Erythroblast (primary cell): ENCODE results near the gene RPUSD3.
A peak's percentile ranks its signal among the peaks of the same experiment; 100 is the strongest.
"Not testable (repeated sequence)": the region's sequence is repeated elsewhere in the genome, so short reads cannot be mapped to it uniquely, and the experiment has no call there.

Source experiments
- DNase-seq, 2 experiments: peaks; one replicate each; lab custom pipeline; 2025; lab: John Stamatoyannopoulos, UW
- GATA1 ChIP-seq: IDR thresholded peaks from 2 replicates; pipeline ENCODE4 v1.6.1; 2011; ENCODE audit warnings: low read depth, mild to moderate bottlenecking, control low read depth, low read length, moderate library complexity
- POLR2A ChIP-seq: IDR thresholded peaks from 2 replicates; pipeline ENCODE4 v1.6.1; 2011; ENCODE audit warnings: mild to moderate bottlenecking, low read length

The RPUSD3 gene

GRCh38 chr3:9876991-9877390, 33.2 kb upstream of the RPUSD3 start:
- TF ChIP-seq GATA1 = no peak
- TF ChIP-seq POLR2A = no peak
- no peak for DNase-seq

DNA sequence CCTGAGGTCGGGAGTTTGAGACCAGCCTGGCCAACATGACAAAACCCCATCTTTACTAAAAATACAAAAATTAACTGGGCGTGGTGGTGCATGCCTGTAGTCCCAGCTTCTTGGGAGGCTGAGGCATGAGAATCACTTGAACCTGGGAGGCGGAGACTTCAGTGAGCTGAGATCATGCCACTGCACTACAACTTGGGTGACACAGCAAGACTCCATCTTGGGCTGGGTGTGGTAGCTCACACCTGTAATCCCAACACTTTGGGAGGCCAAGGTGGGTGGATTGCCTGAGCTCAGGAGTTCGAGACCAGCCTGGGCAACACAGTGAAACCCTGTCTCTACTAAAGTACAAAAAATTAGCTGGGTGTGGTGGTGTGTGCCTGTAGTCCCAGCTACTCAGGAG, 32.4 kb upstream of the RPUSD3 start:
- not testable (repeated sequence) for DNase-seq

DNA sequence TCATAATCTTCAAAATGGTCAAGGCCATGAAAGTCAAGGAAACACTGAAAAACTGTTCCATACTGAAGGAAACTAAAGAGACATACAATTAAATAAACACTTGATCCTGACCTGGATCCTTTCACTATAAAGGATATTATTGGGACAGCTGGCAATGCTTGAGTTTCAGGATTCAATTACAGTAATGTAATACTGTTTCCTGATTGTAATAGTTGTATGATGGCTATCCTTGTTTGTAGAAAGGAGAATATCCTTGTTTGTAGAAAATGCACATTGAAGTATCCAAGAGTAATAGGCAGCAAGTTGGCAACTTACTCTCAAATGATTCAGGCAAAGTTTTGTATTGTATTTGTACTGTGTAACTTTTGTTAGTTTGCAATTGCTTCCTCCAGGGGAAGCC, 31.6 kb upstream of the RPUSD3 start:
- TF ChIP-seq GATA1 (no peak), POLR2A (no peak)
- DNase-seq = no peak

DNA sequence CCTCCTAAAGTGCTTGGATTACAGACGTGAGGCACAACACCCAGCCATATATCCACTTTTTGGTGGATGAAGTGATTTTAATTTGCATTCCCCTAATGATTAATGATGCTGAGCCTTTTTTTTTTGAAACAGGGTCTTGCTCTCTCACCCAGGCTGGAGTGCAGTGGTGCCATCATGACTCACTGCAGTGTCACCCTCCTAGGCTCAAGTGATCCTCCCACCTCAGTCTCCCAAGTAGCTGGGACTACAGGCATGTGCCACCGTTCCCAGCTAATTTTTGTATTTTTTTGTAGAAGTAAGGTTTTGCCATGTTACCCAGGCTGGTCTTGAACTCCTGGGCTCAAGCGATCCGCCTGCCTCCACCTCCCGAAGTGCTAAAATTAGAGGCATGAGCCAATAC, 28.3 kb upstream of the RPUSD3 start:
- DNase-seq = not testable (repeated sequence)

- no peak for DNase-seq
Measured at GRCh38 chr3:9870978-9871377, 27.2 kb upstream of the RPUSD3 start.

DNA sequence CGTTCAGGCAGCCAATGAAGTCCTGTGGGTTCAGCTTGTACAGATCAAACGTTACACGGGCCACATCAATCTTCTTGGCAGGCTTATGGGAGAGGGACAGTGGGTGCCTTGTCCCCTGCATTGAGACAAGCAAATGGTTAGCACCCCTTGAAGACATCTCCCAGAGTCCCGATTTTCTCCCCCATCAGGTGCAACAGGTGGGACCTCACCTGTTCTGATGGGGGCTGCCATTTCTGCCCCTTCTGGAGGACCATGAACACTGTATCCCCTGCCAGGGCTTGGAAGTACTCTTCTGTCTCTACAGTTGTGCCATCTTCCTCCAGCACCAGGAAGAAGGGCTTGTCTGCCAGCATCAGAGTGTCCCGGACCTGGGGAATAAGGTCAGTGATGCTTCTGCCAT, 26.1 kb upstream of the RPUSD3 start:
- no peak for DNase-seq
- no peak for TF ChIP-seq POLR2A
- no peak for TF ChIP-seq GATA1

More at GRCh38 chr3:9870978-9871377, 27.2 kb upstream of the RPUSD3 start:
- TF ChIP-seq GATA1 (no peak), POLR2A (no peak)

DNA sequence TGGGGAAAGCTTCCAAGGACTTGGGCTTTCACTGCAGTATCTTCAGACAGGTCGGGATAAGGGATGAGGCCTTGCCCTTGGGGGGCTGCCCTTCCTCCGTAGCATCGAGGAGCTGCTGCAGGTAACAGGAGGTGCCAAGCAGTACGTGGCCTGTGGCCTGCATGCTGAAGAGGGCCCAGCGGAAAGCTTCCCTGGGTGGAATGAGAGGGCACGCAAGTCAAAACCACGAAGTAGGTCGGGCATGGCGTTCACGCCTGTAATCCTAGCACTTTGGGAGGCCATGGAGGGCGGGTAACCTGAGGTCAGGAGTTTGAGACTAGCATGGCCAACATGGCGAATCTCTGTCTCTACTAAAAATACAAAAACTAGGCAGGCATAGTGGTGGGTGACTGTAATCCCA, 23.3 kb upstream of the RPUSD3 start:
- DNase-seq = no peak
- TF ChIP-seq POLR2A (no peak), GATA1 (no peak)

DNA sequence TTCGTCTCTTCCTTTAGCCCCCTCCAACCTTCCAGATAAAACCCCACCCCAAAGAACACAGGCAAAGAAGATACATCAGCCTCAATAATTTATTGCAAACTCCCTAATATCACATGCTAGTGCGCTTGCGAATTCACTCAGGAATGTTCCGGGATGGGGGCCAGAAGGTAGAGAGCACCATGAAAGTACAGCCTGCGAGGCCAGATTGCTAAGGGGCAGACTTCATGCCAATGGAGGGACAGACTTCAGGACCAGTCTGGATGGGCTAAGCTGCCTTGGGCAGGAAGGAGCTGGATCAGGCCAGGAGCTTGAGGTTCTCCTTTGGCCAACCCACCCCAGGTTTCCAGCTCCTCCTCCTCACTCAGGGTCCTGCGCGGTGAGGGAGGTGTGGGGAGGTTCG, 22.8 kb upstream of the RPUSD3 start:
- TF ChIP-seq GATA1 = no peak
- no peak for DNase-seq

GRCh38 chr3:9865125-9865637, 21.4 kb upstream of the RPUSD3 start:
- DNase-seq = not testable (repeated sequence)

DNA sequence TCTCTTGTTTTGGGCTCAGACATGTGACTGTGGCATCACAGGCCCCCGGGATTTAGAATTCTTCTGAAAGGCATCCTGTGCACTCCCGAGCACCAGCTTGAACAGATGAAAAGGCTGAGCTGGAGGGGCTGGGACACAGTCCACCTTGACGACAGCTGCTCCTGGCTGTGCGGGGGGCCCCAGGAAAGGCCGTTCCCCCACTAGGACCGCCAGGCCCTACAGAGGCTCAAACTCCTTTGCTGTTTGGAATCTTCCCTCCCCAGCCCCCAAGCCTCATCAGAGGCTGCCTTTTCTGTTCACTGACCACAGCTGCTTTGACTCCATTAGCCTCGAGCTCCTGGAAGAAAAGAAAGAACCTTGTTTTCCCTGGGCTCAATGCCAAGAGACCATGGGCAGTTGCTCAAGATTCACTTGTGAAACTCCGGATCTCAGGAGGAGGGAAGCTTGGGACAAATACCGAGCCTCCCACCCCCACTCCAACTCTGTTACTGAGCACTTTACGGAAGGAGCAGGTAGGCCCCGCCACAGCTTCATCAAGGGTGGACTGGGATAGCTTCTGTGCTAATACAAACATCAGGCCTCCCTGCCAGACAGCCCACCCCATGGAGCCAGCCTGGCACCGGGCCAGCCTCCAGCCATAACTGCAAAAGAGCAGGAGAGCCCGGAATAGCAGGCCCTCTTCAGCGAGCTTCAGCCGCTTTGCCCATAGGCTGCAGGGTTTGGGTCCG, 20.6 kb upstream of the RPUSD3 start:
- TF ChIP-seq POLR2A (no peak), GATA1 (no peak)
- DNase-seq = no peak

GRCh38 chr3:9863058-9863772, 19.4 kb upstream of the RPUSD3 start:
- no peak for DNase-seq

GRCh38 chr3:9862391-9863057, 18.7 kb upstream of the RPUSD3 start:
- peak; percentile 75 for DNase-seq
- TF ChIP-seq GATA1 = no peak
- TF ChIP-seq POLR2A = no peak

More at GRCh38 chr3:9863058-9863772, 19.4 kb upstream of the RPUSD3 start:
- TF ChIP-seq GATA1 (no peak), POLR2A (no peak)

GRCh38 chr3:9861626-9862130, 17.9 kb upstream of the RPUSD3 start:
- no peak for TF ChIP-seq POLR2A
- no peak for TF ChIP-seq GATA1
- DNase-seq = no peak

DNA sequence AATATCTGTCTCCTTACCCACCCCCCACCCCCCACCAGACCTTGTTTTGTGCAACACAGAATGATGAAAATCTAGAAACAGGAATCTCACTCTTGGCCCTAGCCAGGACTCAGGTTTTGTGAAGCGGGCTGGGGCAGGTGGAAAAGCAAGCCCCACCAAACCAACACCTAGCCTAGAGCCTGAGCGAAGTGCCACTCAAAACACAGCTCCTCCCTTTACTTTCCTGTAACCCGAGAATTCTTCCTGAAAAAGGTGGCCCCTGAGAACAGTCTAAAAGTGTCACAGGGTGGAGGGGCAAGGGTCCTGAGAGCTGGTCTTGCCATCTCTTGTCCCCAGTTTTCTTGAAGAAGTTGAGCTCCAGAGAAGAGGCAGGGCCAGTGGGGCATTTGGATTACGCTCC, 17.4 kb upstream of the RPUSD3 start:
- no peak for DNase-seq
- TF ChIP-seq GATA1 (no peak), POLR2A (no peak)
